Bone marrow (tissue), 2 donors: ENCODE measurements around the gene HIP1.
A peak's percentile ranks its signal among the peaks of the same experiment; 100 is the strongest.
"Not testable (repeated sequence)": the region's sequence is repeated elsewhere in the genome, so short reads cannot be mapped to it uniquely, and the experiment has no call there.

Experiments used
- DNase-seq, 2 donors: peaks; one replicate each; lab custom pipeline; 2025; lab: John Stamatoyannopoulos, UW

Gene HIP1

GRCh38 chr7:75518842-75519241, 219.9 kb downstream of the HIP1 start:
- not testable (repeated sequence) for DNase-seq

DNA sequence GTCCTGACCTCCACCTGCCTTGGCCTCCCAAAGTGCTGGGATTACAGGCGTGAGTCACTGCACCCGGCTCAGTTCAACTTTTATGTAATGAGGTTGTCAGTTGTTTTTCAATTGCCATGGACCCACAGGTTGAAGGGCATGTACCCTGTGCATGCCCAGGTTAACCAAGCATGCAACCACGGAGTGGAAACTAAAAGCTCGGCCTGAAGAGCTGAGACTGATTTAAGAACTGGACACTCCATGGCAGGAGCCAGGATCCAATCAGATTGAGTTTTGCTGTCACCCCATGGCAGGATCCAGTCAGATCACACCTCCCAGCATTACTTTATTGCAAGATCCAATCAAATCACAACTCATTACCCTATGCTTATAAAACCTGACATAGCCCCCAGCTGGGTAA, 229.7 kb downstream of the HIP1 start:
- not testable (repeated sequence) for DNase-seq

- DNase-seq, result not testable (repeated sequence)
Measured at GRCh38 chr7:75492020-75492419, 246.7 kb downstream of the HIP1 start, which contains the start of gene SPDYE5. Gene SPDYE5, plus strand, starts transcription at chr7:75492320. Its CDS starts 1,728 bp downstream, at chr7:75494048.

GRCh38 chr7:75485979-75486643, 252.6 kb downstream of the HIP1 start, which contains the start of gene POM121C:
Gene POM121C, minus strand, starts transcription at chr7:75486299. Its CDS starts 44,803 bp downstream, at chr7:75441496.
- DNase-seq, result peak; percentile 24 to 69

DNA sequence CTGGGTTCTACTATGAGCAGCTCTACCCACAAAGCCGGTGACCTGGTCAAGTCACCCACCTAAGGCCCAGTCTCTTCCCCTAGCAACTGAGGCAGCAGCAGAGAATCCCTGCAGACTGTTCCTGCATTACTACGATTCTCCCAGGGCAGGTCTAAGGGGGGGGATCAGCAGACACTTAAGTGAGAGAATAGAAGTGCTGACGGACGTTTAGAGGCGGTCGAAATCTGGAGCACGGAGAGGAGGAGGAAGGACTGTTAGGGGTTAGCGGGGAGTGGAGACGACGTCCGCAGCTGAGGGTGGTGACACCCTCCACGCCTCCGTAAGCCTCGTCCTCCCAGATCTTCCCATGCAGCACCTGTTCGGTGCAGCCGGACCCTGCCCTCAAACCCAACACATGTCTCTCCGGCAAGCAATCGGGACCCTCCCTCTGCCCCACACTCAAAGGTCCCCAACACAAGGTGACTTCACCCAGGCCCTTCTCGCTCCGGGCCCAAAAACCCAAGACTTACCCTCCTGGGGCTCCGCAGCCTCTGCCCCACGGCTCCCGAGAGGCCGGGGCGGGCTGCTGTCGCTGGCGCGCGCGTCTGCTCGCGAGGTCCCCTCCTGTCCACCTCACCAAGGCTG, 253.3 kb downstream of the HIP1 start:
- not testable (repeated sequence) for DNase-seq
